ENCODE data around the gene PSMB7.

DNA sequence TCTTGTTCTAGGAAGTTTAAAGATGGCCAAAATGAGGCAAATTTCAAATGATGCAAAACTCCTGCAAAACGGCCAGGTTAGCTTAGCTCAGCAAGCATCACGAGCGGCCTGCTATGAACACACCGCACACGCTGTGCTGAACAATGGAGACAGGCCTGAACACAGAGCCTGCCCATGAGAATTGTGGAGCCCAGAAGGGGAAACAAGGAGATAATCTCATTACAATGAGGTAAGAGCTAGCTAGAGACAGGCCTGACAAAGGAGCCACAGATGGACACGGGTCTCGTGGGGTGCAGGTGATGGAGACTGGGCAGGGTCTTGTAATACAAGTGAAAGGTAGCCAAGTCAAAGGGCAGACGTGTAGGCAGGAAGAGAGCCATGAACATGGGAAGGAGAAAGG, 50.2 kb downstream of the PSMB7 start:
- TF ChIP-seq CTCF (IDR thresholded peaks at IDR 0.05; ENCODE audit: borderline replicate concordance, extremely low read depth, low read length, poor library complexity, severe bottlenecking): no peak
- TF ChIP-seq EZH2 (IDR thresholded peaks at IDR 0.05; ENCODE audit: borderline replicate concordance, low read depth, low read length, severe bottlenecking): no peak
